Measurements from ENCODE around the gene DAPK2. TPM values are rescaled to one million over a fixed set of nuclear protein-coding genes. Genes with fewer than 3 reads are reported as not detected.

The DAPK2 gene
- polyA plus RNA-seq, 1 of the 3 experiments (the other 2 are of a cell fraction): 1.4 TPM

- TF ChIP-seq USF1 (IDR thresholded peaks at IDR 0.05; ENCODE audit: borderline replicate concordance, low read depth) (no peak), GABPA (IDR thresholded peaks at IDR 0.05; ENCODE audit: low read depth) (no peak), CTCF (IDR thresholded peaks at IDR 0.05) (no peak)
These were observed 122.0 kb downstream of the DAPK2 start (continued) for GRCh38 chr15:63923993-63924950.

GRCh38 chr15:63922916-63923315, 123.4 kb downstream of the DAPK2 start:
- Histone ChIP-seq H3K9me3 (no peaks in the 10 kb centered on the region), H3K9ac (no peak overlapping the region), H3K9me2 (no peaks in the 10 kb centered on the region), H3K4me3 (ENCODE audit: low read depth in 2 of 2, low read length in 1 of 2) (no peak overlapping the region), H4K20me1 (ENCODE audit: insufficient read depth) (no peaks in the 10 kb centered on the region), H2AFZ (ENCODE audit: low read depth) (no peak overlapping the region), H3F3A (replicated peaks; ENCODE audit: insufficient read depth) (no peaks in the 10 kb centered on the region), H3K27me3 (ENCODE audit: insufficient read depth) (no peaks in the 10 kb centered on the region), H3K36me3 (replicated peaks in 1 of 2; ENCODE audit: control insufficient read depth in 1 of 2, insufficient read depth in 2 of 2, low read length in 1 of 2) (no peaks in the 10 kb centered on the region), H3K4me2 (no peak overlapping the region), H3K79me2 (ENCODE audit: insufficient read depth) (no peaks in the 10 kb centered on the region), H3K4me1 (ENCODE audit: control insufficient read depth in 1 of 2, insufficient read depth in 2 of 2, low read depth in 1 of 2, low read length in 1 of 2) (peaks cover 0 to 9% of the 10 kb centered on the region in 2 experiments; a peak in 1 of 4 replicates), H3K27ac (ENCODE audit: low read depth in 2 of 2, low read length in 1 of 2) (no peak overlapping the region)
- POLR2A ChIA-PET: no interaction called here
- DNase-seq: no peak
- WGBS (ENCODE audit: low lambda C conversion rate): 80% methylated on average over 16 of the region's 16 CpGs
- TF ChIP-seq EP300 (IDR thresholded peaks at IDR 0.05; ENCODE audit: borderline replicate concordance in 1 of 2, low read depth in 1 of 2, low read length in 1 of 2) (no peak), CTCF (IDR thresholded peaks at IDR 0.05) (no peak), RCOR1 (IDR thresholded peaks at IDR 0.05; ENCODE audit: low read length) (no peak), RXRA (IDR thresholded peaks at IDR 0.05; ENCODE audit: borderline replicate concordance, low read depth) (no peak), JUND (IDR thresholded peaks at IDR 0.05) (no peak), CHD2 (IDR thresholded peaks at IDR 0.05; ENCODE audit: low read length, partially characterized antibody) (no peak), SIN3A (IDR thresholded peaks at IDR 0.05; ENCODE audit: borderline replicate concordance, low read depth, low read length) (no peak), RFX5 (IDR thresholded peaks at IDR 0.05; ENCODE audit: low read length) (no peak), IRF3 (IDR thresholded peaks at IDR 0.05; ENCODE audit: low read depth, low read length) (no peak), GATA2 (CRISPR knock-in tag; IDR thresholded peaks at IDR 0.05) (no peak), RAD21 (IDR thresholded peaks at IDR 0.05; ENCODE audit: low read length) (no peak), TEAD4 (IDR thresholded peaks at IDR 0.05; ENCODE audit: borderline replicate concordance, insufficient read depth) (no peak), ELF1 (IDR thresholded peaks at IDR 0.05) (no peak), MAX (IDR thresholded peaks at IDR 0.05; ENCODE audit: low read depth) (no peak), USF2 (IDR thresholded peaks at IDR 0.05; ENCODE audit: borderline replicate concordance, low read depth, low read length) (no peak)
- CTCF ChIA-PET: interaction anchor here (1.0 to 4.7 kb wide), 3 partner anchors 11 to 171 kb away, joined by 4 to 29 read pairs (median 5); no protein-coding TSS in a partner anchor

Data from SK-N-SH (cell line).